Caco-2 (cell line): ENCODE measurements around the gene LRRC46. TPM values are rescaled to one million over a fixed set of nuclear protein-coding genes. Genes with fewer than 3 reads are reported as not detected.

Experiments used
- BruUV-seq: library from RNA; stranded (reverse); fragments of 400-500 nt; replicated peaks from 2 replicates; lab custom pipeline; 2021; lab: Mats Ljungman, UMichigan
- CTCF ChIA-PET: fragments of 300-600 bp; sonication (Branson Sonifier 250); formaldehyde crosslinking; loops from one replicate; lab custom pipeline; 2022; ENCODE audit warnings: antibody characterized with exemption; lab: Charles Lee
- POLR2A ChIA-PET: fragments of 300-600 bp; sonication (Branson Sonifier 250); formaldehyde crosslinking; loops from one replicate; lab custom pipeline; 2022; ENCODE audit warnings: antibody characterized with exemption; lab: Charles Lee
- DNase-seq, 2 experiments: peaks; one replicate each; pipeline versions ENCODE4 v3.0.0 to v3.0.0-alpha.2; 2020 to 2022
- H3K27me3 ChIP-seq: replicated peaks from 2 replicates; pipeline ENCODE4 v1.6.0; 2011; ENCODE audit warnings: low read length; ENCODE audit not compliant: control insufficient read depth, insufficient read depth
- H3K36me3 ChIP-seq: 2 replicates; pipeline ENCODE4 v1.5.1; 2011; ENCODE audit warnings: low read length; ENCODE audit not compliant: control insufficient read depth, insufficient read depth
- H3K4me1 ChIP-seq: fragments of 250-450 bp; sonication (Bioruptor Pico); 2 replicates; pipeline ENCODE4 v1.5.1; 2020; ENCODE audit warnings: mild to moderate bottlenecking
- H3K4me3 ChIP-seq: 2 replicates; pipeline ENCODE4 v1.5.1; 2011; ENCODE audit warnings: low read depth, mild to moderate bottlenecking, control low read depth, low read length
- H3K9me3 ChIP-seq: fragments of 250-450 bp; sonication (Bioruptor Pico); 2 replicates; pipeline ENCODE4 v1.5.1; 2020; ENCODE audit warnings: mild to moderate bottlenecking, moderate library complexity
- H3K27ac Mint-ChIP-seq: one replicate; pipeline ENCODE4 v1.8.0; 2022; ENCODE audit warnings: mixed read lengths; ENCODE audit not compliant: unreplicated experiment
- H3K27me3 Mint-ChIP-seq: one replicate; pipeline ENCODE4 v1.8.0; 2022; ENCODE audit warnings: mixed read lengths; ENCODE audit not compliant: insufficient read depth, unreplicated experiment
- H3K36me3 Mint-ChIP-seq: one replicate; pipeline ENCODE4 v1.8.0; 2022; ENCODE audit warnings: mild to moderate bottlenecking, mixed read lengths; ENCODE audit not compliant: insufficient read depth, unreplicated experiment
- H3K4me1 Mint-ChIP-seq: one replicate; pipeline ENCODE4 v1.8.0; 2022; ENCODE audit warnings: low read depth, mixed read lengths; ENCODE audit not compliant: unreplicated experiment
- H3K4me3 Mint-ChIP-seq: one replicate; pipeline ENCODE4 v1.8.0; 2022; ENCODE audit warnings: mild to moderate bottlenecking, moderate library complexity, mixed read lengths; ENCODE audit not compliant: unreplicated experiment
- H3K9me3 Mint-ChIP-seq: one replicate; pipeline ENCODE4 v1.8.0; 2022; ENCODE audit warnings: mixed read lengths; ENCODE audit not compliant: unreplicated experiment
- CTCF ChIP-seq, 2 experiments: fragments of 200-600 bp in 1 of 2; IDR thresholded peaks; 1 replicate in 1 of 2; 2 replicates in 1 of 2; pipeline versions ENCODE4 v1.5.1 to v1.8.0; 2011 to 2022; ENCODE audit warnings: antibody characterized with exemption in 1 of 2, control low read depth in 1 of 2, inconsistent platforms in 1 of 2, low read depth in 1 of 2, low read length in 1 of 2, mild to moderate bottlenecking in 1 of 2, moderate library complexity in 1 of 2; ENCODE audit not compliant: insufficient read depth in 1 of 2, severe bottlenecking in 1 of 2, unreplicated experiment in 1 of 2
- intact Hi-C: fragments of 100-400 bp; cut with micrococcal nuclease; formaldehyde crosslinking; loops from one replicate; pipeline ENCODE4 v1.10.0; 2022; ENCODE audit not compliant: unreplicated experiment
- total RNA-seq: library from RNA; stranded (reverse); gene quantifications from 2 replicates; pipeline ENCODE4 v1.2.3, GENCODE V29; 2022

Gene LRRC46
- total RNA-seq, 1 experiment from 2014 or later: 2.3 TPM

GRCh38 chr17:47806026-47806912, 25.2 kb upstream of the LRRC46 start:
- no TSS peak for BruUV-seq
- Mint-ChIP-seq H3K36me3 (peaks cover 36% of the 10 kb centered on the region), H3K9me3 (no peaks in the 10 kb centered on the region), H3K4me1 (peaks cover 23% of the 10 kb centered on the region), H3K27me3 (no peaks in the 10 kb centered on the region), H3K27ac (no peak overlapping the region), H3K4me3 (no peak overlapping the region)
- Histone ChIP-seq H3K36me3 (peaks cover 12% of the 10 kb centered on the region; the same call in 1 of the 2 replicates), H3K27me3 (no peaks in the 10 kb centered on the region), H3K4me1 (peaks cover 30% of the 10 kb centered on the region), H3K9me3 (no peaks in the 10 kb centered on the region), H3K4me3 (no peak overlapping the region)
- intact Hi-C loops: no loop called here
- DNase-seq: peak in 1 of 2 experiments; percentile 39
- no peak for TF ChIP-seq CTCF (IDR thresholded peaks at IDR 0.05; ENCODE audit: insufficient read depth in 1 of 2, low read depth in 1 of 2, low read length in 1 of 2, severe bottlenecking in 1 of 2, unreplicated experiment in 1 of 2)
- ChIA-PET CTCF (interaction anchor here (0.6 kb wide), 1 partner anchor 37 kb away, joined by 4 read pairs; no protein-coding TSS in a partner anchor), POLR2A (no interaction called here)

GRCh38 chr17:47806913-47807255, 24.6 kb upstream of the LRRC46 start:
- ChIA-PET POLR2A (no interaction called here), CTCF (no interaction called here)
- peaks cover 12% of the 10 kb centered on the region; the same call in 1 of the 2 replicates for H3K36me3 ChIP-seq
- H3K4me3 ChIP-seq: no peak overlapping the region
- H3K27me3 ChIP-seq: no peaks in the 10 kb centered on the region
- no peak for TF ChIP-seq CTCF (IDR thresholded peaks at IDR 0.05; ENCODE audit: insufficient read depth in 1 of 2, low read depth in 1 of 2, low read length in 1 of 2, severe bottlenecking in 1 of 2, unreplicated experiment in 1 of 2)
- no TSS peak for BruUV-seq
- Mint-ChIP-seq H3K36me3 (peaks cover 36% of the 10 kb centered on the region), H3K9me3 (no peaks in the 10 kb centered on the region), H3K4me1 (peaks cover 29% of the 10 kb centered on the region), H3K27me3 (no peaks in the 10 kb centered on the region), H3K27ac (no peak overlapping the region), H3K4me3 (no peak overlapping the region)
- peak in 1 of 2 experiments; percentile 36 for DNase-seq
- H3K9me3 ChIP-seq: no peaks in the 10 kb centered on the region
- peaks cover 36% of the 10 kb centered on the region for H3K4me1 ChIP-seq
- intact Hi-C loops: no loop called here

GRCh38 chr17:47807421-47807820, 24.0 kb upstream of the LRRC46 start:
- Histone ChIP-seq H3K36me3 (peaks cover 12% of the 10 kb centered on the region; the same call in 1 of the 2 replicates), H3K9me3 (no peaks in the 10 kb centered on the region), H3K4me1 (peaks cover 36% of the 10 kb centered on the region), H3K27me3 (no peaks in the 10 kb centered on the region), H3K4me3 (no peak overlapping the region)
- H3K4me3 Mint-ChIP-seq: peak overlapping the region; percentile 22
- peaks cover 34% of the 10 kb centered on the region for H3K4me1 Mint-ChIP-seq
- no TSS peak for BruUV-seq
- intact Hi-C loops: no loop called here
- H3K36me3 Mint-ChIP-seq: peaks cover 36% of the 10 kb centered on the region
- no peak for TF ChIP-seq CTCF (IDR thresholded peaks at IDR 0.05; ENCODE audit: insufficient read depth in 1 of 2, low read depth in 1 of 2, low read length in 1 of 2, severe bottlenecking in 1 of 2, unreplicated experiment in 1 of 2)
- H3K27ac Mint-ChIP-seq: peak overlapping the region; percentile 93
- POLR2A ChIA-PET: no interaction called here
- H3K27me3 Mint-ChIP-seq: no peaks in the 10 kb centered on the region
- CTCF ChIA-PET: no interaction called here
- peak in 1 of 2 experiments; percentile 50 for DNase-seq
- H3K9me3 Mint-ChIP-seq: no peaks in the 10 kb centered on the region
